HUES48 (cell line): Measurements from ENCODE around the gene KCNIP1.

Experiments used
- H3K27ac ChIP-seq: one replicate; pipeline ENCODE4 v1.7.0; 2013; ENCODE audit warnings: low read depth, low read length, inconsistent platforms
- H3K27me3 ChIP-seq: 2 replicates; pipeline ENCODE4 v1.6.1; 2013; ENCODE audit warnings: mild to moderate bottlenecking, low read length; ENCODE audit not compliant: control insufficient read depth, insufficient read depth
- H3K36me3 ChIP-seq: 2 replicates; pipeline ENCODE4 v1.6.1; 2013; ENCODE audit warnings: low read length; ENCODE audit not compliant: control insufficient read depth, insufficient read depth
- H3K4me1 ChIP-seq: 2 replicates; pipeline ENCODE4 v1.6.1; 2013; ENCODE audit warnings: mild to moderate bottlenecking, low read length; ENCODE audit not compliant: control insufficient read depth, insufficient read depth
- H3K4me3 ChIP-seq: 2 replicates; pipeline ENCODE4 v1.5.1; 2013; ENCODE audit warnings: mild to moderate bottlenecking, low read depth, low read length
- H3K9ac ChIP-seq: 2 replicates; pipeline ENCODE4 v1.6.1; 2013; ENCODE audit warnings: mild to moderate bottlenecking, low read depth, low read length, moderate library complexity
- H3K9me3 ChIP-seq: 2 replicates; pipeline ENCODE4 v1.6.1; 2013; ENCODE audit warnings: low read length; ENCODE audit not compliant: control insufficient read depth, insufficient read depth

The KCNIP1 gene

DNA sequence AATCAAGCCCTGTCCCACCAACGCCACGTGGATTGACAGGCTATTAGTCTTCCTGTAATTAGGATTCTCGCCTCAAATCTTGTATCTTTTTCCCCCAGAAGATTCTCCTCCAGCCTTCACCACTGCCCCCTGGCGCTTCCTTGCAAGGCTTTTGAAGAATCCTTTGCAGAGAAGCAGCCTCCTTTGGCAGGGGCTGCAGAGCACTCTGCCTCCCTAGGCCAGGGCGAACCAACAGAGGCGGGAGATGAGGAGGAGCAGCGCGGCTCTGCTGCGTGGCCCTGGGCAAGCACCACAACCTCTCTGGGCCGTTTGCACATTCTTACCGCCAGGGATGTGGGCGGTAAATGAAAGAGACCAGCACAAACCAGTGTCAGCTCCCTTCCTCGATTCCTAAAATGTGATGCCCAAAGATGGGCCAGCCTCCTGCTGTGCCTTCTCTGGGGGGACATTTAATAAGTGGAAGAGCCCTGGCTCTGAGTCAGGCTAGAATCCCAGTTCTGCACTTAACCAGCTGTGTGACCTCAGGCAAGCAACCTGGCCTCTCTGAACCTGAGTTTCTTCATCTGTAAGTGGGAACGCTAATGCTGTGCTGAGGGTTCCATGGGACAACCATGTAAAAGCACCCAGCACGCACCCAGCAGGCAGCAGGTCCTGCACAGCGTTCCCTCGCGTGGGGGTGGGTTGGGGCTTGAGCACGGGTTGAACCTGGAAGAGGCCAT lies 128.6 kb downstream of the KCNIP1 start:
- Histone ChIP-seq H3K4me3 (peak overlapping the region; percentile 73), H3K36me3 (no peaks in the 10 kb centered on the region), H3K4me1 (peaks cover 20% of the 10 kb centered on the region), H3K9ac (no peak overlapping the region), H3K27me3 (no peaks in the 10 kb centered on the region), H3K9me3 (no peaks in the 10 kb centered on the region), H3K27ac (no peak overlapping the region)

DNA sequence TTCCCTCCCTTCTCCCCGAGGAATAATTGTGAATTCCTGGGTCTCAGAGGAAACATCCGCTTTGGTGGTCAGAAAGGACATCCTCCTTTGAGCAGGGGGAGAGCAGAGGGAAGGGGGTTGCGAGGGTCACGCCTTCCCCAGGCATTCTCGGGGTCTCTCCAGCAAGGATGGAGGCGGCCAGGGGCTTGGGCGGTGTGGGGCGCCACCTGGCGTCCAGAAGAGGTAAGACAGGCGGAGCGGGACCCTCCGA lies 129.1 kb downstream of the KCNIP1 start:
- H3K9me3 ChIP-seq: no peaks in the 10 kb centered on the region
- H3K36me3 ChIP-seq: no peaks in the 10 kb centered on the region
- no peaks in the 10 kb centered on the region for H3K27me3 ChIP-seq
- no peak overlapping the region for H3K27ac ChIP-seq
- peaks cover 20% of the 10 kb centered on the region for H3K4me1 ChIP-seq
- H3K9ac ChIP-seq: no peak overlapping the region
- H3K4me3 ChIP-seq: peak overlapping the region; percentile 73

DNA sequence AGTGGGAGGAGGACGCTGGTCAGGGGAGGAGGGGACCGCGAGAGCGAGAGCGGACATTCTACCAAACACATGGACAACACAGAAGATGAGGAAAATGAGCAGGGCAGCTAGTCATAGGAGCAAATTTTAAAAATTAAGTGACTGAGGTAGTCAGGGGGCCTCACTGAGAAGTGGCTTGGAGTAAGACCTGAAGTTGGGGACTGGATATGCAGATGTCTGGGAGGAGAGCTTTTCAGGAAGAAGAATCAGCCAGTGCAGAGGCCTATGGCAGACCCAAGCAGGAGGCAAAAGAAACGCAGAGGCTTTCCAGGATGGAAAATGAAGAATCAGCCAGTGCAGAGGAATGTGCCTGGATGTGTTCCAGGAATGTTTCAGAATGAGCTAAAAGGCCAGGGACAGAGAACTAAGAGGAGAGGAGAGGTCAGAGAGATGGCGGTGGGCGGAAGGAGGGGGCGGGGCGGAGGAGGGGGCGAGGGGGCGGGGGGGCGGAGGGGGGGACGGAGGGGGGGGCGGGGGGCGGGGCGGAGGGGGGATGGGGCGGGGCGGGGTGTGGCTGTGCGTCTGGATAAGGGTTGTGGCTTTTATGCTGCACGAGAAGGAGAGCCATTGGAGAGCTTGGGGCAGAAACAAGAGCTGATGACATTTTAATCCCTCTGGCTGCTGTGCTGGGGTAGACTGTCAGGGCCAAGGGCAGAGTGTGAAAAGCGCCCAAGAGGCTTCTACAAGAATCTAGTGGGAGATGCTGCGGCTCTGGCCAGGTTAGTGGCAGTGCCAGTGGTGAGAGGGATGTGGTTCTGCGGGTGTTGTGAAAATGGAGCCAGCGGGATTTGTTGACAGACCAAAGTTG lies 129.6 kb downstream of the KCNIP1 start:
- no peaks in the 10 kb centered on the region for H3K36me3 ChIP-seq
- peak overlapping the region; percentile 73 for H3K4me3 ChIP-seq
- H3K27me3 ChIP-seq: no peaks in the 10 kb centered on the region
- H3K4me1 ChIP-seq: peaks cover 20% of the 10 kb centered on the region
- 0 out of 2 replicates have a peak overlapping the region, but pooled peaks have one; percentile 23 for H3K9ac ChIP-seq
- H3K27ac ChIP-seq: peak overlapping the region; percentile 67
- no peaks in the 10 kb centered on the region for H3K9me3 ChIP-seq

DNA sequence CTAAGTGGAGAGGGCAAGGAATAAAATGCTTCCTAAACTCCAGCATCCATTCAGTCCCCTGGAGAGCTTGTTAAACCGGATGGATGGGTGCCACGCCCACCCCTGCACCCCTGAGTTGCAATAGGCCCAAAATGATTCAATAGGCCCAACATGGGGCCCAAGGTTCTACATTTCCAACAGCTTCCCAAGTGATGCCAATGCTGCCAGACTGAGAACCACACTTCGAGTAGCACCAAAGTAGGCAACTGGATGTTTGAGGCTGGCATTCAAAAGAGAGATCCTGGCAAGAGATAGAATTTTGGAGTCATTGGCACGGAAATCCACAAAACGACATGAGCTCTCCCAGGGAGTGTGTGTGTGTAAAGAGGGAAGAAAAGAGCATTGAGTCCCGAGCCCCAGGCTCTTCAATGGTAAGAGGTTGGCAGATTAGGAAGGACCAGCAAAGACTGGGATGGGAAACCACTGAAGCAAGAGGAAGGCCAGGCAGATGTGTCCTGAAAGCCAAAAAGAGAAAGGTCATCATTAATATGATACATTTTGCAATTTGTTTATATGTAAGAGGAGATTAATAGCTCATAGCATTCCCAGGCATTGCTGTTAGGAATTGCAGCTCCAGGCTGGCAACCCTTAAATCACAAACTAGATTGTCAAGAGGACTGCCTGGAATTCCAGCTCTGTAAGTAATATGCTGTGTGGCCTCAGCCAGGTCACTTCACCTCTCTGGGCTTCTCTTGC lies 130.6 kb downstream of the KCNIP1 start:
- Histone ChIP-seq H3K9ac (no peak overlapping the region), H3K9me3 (no peaks in the 10 kb centered on the region), H3K4me1 (peaks cover 26% of the 10 kb centered on the region), H3K27ac (no peak overlapping the region), H3K27me3 (no peaks in the 10 kb centered on the region), H3K36me3 (no peaks in the 10 kb centered on the region), H3K4me3 (peak overlapping the region; percentile 56; the same call in 1 of the 2 replicates)

DNA sequence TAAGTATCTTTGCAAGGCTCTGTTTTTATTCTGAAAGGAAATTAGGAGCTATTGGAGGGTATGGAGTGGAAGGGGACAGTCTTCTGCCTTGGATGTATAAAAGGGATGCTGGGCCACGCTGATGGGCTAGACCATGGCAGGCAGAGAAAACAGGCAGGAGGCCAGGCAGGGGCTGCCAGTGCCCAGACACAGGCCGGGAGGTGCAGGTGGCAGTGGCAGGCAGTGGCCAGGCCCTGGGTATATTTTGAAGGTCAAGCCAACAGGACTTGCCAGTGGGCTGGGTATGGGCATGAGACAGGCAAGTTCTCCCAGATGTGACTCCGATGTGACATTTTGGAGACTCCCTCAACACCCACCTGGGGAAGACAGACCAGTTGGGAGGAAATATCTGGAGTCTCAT lies 131.9 kb downstream of the KCNIP1 start:
- Histone ChIP-seq H3K4me1 (peaks cover 33% of the 10 kb centered on the region), H3K4me3 (no peak overlapping the region), H3K27me3 (no peaks in the 10 kb centered on the region), H3K9me3 (no peaks in the 10 kb centered on the region), H3K9ac (no peak overlapping the region), H3K27ac (no peak overlapping the region), H3K36me3 (no peaks in the 10 kb centered on the region)

DNA sequence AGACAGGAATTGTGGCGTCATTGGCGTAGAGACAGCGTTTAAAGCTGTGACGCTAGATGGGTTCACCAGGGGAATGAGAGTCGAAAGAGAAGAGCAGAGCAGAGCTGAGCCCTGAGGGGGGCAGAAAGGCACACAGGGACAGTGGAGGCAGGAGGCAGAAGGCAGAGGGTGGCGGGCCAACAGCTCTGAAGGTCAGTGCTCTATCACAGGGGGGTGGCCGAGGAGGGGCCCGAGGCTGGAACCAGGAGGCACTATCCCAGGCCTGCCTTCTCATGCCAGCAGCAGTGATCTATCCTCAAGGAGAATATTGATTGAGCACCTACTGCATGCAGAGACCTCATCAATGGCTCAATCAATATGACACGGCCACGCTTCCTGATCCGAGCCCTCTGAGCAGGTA lies 132.4 kb downstream of the KCNIP1 start:
- no peak overlapping the region for H3K4me3 ChIP-seq
- H3K27ac ChIP-seq: no peak overlapping the region
- H3K27me3 ChIP-seq: no peaks in the 10 kb centered on the region
- H3K36me3 ChIP-seq: no peaks in the 10 kb centered on the region
- H3K9ac ChIP-seq: no peak overlapping the region
- H3K4me1 ChIP-seq: peaks cover 33% of the 10 kb centered on the region
- H3K9me3 ChIP-seq: no peaks in the 10 kb centered on the region

DNA sequence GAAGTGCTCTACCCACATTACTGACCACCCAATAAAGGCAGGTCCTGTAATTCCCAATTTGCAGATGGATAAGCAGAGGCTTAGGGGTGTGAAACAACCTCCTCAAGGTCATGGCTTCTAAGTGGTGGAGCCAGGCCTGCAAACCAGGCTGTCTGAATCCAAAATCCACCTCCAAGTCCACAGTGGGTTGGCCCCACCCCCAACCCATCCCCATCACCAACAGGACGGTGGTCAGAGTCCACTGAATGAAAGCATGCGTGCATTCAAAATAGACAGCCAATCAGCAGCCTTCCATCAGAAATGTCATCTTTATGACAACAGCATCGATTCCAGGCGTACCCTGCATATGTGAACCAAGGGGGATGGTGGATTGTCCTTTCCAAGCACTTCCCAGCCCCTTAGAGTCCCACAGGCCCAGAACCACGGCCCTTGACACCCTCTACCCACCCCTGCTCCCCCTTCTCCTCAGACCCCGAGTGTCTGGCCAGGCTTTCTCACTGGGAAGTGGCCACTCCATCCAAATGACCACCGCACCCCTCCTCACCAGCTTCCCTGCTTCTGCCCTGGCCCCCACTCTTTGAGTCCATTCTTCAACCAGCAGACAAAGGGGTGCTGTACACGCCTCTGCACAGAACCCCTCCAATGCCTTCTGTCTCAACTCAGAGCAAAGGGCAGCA lies 133.1 kb downstream of the KCNIP1 start:
- Histone ChIP-seq H3K27ac (no peak overlapping the region), H3K36me3 (no peaks in the 10 kb centered on the region), H3K9ac (no peak overlapping the region), H3K27me3 (no peaks in the 10 kb centered on the region), H3K4me3 (no peak overlapping the region), H3K9me3 (no peaks in the 10 kb centered on the region), H3K4me1 (peaks cover 32% of the 10 kb centered on the region)

DNA sequence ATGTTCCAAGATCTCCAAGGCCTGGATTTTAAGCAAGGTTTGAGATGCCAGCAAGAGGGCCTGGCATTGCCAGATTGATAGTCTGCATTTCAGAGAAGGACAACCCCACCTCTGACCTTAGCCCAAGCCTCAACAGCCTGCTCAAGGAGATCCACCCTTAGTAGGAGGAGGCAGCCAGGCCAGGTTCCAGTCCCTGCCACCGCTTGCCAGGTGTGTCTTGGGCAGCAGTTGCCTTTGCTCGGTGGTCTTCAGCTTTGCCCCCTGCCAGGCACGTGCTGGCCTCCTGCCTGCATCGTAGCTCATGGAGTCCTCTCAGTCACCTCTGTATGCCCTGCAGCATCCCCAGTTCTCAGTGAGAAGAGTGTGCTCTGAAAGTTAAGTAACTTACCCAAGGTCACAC lies 134.2 kb downstream of the KCNIP1 start:
- Histone ChIP-seq H3K9ac (no peak overlapping the region), H3K4me3 (no peak overlapping the region), H3K4me1 (peaks cover 27% of the 10 kb centered on the region), H3K9me3 (no peaks in the 10 kb centered on the region), H3K36me3 (no peaks in the 10 kb centered on the region), H3K27ac (no peak overlapping the region), H3K27me3 (no peaks in the 10 kb centered on the region)

DNA sequence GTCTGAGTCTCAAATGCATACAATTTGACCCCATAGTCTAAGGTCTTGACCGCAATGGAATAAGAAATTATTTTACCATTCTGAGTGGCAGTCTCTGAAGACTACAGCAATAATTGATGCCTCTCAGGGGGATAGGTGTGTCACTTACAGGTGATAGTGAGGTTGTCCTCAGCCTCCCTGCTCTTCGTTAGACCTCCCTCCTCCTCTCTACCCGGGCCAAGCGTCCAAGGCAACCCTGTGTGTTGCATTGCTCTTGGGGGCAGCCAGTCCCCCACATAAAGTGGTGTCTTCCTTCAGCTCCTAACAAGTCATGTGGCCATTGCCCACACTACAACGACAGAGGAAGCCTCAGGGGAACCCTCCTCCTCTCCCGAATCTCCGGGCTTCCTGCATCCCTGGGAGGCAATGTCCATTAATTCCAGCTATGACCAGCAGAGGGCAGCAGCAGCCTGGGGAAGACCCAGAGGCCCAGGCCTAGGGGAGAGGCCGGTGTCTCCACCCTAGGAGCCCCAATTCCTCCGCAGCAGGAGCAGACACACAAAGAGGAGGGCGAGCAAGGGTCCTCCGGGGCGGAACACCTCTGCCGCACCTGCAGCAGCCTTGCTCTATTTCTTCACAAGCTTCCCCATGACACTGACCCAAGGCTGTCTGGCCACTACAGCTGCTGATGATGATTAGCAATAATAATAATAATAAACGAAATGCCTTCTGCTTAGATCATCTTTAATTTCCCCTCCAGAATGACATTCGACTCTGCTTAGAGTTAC lies 134.8 kb downstream of the KCNIP1 start:
- peaks cover 24% of the 10 kb centered on the region for H3K4me1 ChIP-seq
- H3K9me3 ChIP-seq: no peaks in the 10 kb centered on the region
- H3K4me3 ChIP-seq: no peak overlapping the region
- H3K27me3 ChIP-seq: no peaks in the 10 kb centered on the region
- H3K36me3 ChIP-seq: no peaks in the 10 kb centered on the region
- no peak overlapping the region for H3K27ac ChIP-seq
- H3K9ac ChIP-seq: no peak overlapping the region

DNA sequence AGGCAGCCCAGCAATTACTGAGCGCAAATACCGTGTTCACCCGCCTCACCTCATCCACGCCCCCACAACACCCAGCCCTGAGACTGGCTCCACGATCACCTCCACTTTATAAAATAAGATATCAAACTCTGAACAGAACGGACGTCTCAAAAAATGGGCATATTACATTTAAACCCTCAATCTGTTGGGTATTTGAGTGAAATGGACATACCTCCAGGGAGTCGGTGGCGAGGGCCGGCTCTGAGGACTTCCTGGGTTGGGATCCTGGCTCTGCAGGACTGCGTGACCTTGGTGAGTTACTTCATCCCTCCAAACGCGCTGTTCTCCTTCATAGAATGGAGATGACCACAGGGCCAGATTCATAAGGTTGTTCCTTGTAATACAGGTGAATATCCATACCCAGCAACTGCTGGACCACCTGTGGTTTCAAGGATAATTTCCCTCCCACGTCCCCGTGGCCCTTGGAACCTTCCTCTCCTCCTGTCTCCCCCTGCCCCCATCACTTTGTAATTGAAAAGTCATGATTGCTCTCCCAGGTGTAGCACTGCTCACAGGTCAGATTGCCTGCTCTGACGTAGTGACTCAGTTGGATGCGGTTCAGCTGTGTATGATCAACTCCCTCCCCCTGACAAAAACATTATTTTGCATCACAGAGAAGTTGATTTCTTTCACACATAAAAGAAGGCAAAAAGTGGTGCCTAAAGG lies 135.6 kb downstream of the KCNIP1 start:
- Histone ChIP-seq H3K9me3 (no peaks in the 10 kb centered on the region), H3K4me3 (no peak overlapping the region), H3K27me3 (no peaks in the 10 kb centered on the region), H3K4me1 (peaks cover 17% of the 10 kb centered on the region), H3K9ac (no peak overlapping the region), H3K27ac (no peak overlapping the region), H3K36me3 (no peaks in the 10 kb centered on the region)
